Neural progenitor cell (in vitro differentiated cells): ENCODE results near the gene STAT3.

ENCODE experiments used
- CTCF ChIP-seq: fragments of 200-600 bp; sonication (generic); IDR thresholded peaks from 2 replicates; pipeline ENCODE4 v1.5.1; 2017; ENCODE audit warnings: antibody characterized with exemption, mild to moderate bottlenecking
- EZH2 ChIP-seq: fragments of 200-600 bp; sonication (generic); IDR thresholded peaks from 2 replicates; pipeline ENCODE4 v1.6.1; 2017; ENCODE audit warnings: antibody characterized with exemption, mild to moderate bottlenecking, moderate library complexity

GRCh38 chr17:42287305-42287976 is 100.8 kb downstream of the STAT3 start:
- TF ChIP-seq CTCF, result no peak
- TF ChIP-seq EZH2, result no peak
